OCI-M1 (cell line): ENCODE results near the gene SPDEF.

Experiments used
- DNase-seq: peaks from one replicate; lab custom pipeline; 2025; lab: John Stamatoyannopoulos, UW

The SPDEF gene

DNA sequence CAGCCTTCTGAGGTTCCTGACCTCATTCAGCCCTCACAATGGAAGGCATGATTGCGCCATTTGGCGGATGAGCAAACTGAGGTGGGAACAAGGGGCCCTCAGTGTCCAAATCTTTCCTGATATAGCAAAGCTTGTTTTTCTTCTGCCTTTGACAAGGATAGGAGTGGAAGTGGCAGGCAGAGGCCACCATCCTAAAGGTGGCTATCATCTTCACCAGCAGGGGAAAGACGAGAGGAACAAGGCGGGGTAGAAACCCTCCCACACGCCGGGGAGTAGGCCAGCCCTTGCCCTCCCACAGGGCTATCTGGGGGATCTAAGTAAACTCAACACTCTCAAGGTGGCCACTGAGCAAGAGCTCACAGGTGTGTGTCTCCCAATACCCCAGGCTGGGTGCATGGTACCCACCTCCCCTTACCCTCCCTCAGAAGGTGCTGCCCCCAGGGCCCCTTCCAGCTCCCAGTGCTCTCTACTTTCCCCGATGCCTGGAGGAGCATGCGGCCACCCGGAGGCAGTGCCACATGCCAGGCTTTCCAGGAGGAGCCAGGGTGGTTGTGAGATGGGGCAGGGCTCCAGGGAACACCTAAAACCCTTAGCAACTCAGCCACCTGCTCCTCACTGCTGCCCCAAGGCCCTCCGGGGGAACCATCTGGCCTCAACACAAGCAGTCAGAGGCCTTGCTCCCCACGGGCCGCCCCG lies 11.2 kb downstream of the SPDEF start:
- DNase-seq: peak; percentile 64

DNA sequence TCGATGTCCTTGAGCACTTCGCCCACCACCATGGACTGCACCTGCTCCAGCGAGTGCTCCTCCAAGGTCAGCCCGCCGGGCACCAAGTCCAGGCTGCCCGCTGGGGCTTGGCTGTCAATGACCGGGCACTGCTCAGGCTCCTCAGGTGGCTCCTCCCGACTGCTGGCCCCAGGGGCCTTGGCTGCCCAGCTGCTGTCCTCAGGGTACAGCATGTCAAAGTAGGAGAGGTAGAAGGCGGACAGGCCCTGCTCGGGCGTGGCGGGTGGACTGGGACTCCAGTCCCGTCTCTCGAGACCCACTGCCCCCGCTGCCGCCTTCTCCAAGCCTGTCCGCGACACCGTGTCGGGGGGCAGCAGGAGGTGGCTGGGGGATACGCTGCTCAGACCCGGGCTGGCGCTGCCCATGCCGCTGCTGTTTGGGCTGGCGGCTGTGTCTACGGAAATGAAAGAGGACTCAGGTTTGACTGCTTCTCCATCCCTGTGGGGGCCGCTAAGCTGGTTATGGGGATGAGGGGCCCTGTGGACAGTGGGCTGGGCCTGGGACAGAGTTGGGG lies 12.0 kb downstream of the SPDEF start:
- no peak for DNase-seq

DNA sequence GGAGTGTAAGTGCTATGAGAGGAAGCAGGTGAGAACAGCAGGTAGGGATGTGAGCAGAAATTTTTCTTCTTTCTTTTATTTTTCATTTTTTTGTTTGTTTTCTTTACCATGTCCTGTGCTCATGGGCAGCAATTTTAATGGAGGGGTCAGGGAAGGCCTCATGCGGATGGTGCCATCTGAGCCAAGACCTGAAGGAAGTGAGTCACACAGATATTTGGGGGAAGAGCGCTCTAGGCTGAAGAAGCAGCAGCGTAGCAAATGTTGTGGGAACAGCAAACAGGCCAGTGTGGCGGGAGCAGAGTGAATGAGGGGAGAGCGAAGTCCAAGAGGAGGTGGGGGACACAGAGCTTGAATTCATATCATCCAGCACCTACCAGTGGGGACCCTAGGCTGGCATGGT lies 12.7 kb downstream of the SPDEF start:
- DNase-seq: no peak

DNA sequence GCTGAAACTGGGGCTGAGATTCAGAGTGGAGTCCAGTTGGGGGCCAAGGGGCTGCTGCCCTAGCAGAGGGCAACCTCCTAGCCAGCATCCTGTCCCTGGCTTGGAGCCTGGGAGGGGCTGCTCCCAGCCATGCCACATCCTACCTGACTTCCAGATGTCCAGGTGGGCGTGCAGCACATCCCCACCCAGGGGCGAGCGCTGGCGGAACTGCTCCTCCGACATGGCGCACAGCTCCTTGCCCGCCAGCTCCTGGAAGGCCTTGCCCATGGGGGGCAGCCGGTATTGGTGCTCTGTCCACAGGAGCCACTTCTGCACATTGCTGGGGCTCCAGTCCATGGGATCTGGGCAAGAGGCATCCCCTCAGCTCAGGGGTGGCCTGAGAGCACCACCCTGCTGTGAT lies 15.3 kb downstream of the SPDEF start:
- DNase-seq: no peak

DNA sequence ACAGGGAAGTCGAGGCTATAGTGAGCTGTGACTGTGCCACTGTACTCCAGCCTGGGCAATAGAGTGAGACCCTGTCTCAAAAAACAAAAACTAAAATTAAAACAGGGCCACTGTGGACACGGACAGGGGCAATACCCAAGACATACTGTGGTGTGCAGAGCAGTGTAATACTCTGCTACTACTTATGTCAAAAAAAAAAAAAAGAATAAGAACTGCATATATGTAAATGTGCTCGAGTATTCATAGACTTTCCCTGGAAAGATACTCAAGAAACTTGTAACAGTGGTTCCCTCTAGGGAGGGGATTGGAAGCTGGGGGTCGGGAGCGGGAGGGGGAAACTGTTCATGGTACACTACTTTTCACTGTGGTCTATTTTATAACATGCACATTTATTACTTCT lies 15.9 kb downstream of the SPDEF start:
- no peak for DNase-seq

DNA sequence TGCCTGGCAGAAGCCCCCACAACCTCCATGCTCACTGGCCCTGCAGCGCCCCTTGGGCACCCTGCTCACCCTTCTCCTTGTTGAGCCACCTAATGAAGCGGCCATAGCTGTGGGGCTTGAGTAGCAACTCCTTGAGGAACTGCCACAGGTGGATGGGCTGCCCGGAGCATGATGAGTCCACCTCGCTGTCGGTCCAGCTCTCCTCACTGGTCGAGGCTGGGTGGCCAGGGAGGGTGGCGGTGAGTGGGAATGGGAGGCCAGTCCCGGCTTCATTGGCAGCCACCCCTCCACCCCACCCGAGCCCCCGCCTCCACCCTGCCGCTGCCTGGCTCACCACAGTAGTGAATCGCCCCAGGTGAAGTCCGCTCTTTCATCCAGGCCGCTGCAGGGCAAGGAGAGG lies 16.9 kb downstream of the SPDEF start:
- no peak for DNase-seq

DNA sequence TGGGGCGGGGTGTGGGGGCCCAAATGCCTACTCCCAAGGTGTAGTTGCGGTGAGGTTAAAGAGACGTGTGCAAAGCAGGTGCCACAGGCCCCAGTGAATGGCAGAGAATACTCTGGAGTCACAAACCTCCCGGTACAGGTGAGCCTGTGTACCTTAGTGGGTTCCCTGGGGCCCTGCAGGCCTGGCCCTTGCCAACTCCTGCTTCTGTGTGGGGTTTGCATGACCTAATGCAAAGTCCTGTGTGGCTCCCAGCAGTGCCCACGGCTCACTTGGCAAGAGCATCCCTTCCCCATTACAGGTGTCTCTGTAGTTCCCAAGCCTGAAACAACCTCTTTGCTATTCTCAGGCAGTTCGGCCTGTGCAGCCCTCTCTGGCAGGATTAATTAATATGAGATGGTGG lies 17.5 kb downstream of the SPDEF start:
- no peak for DNase-seq

DNA sequence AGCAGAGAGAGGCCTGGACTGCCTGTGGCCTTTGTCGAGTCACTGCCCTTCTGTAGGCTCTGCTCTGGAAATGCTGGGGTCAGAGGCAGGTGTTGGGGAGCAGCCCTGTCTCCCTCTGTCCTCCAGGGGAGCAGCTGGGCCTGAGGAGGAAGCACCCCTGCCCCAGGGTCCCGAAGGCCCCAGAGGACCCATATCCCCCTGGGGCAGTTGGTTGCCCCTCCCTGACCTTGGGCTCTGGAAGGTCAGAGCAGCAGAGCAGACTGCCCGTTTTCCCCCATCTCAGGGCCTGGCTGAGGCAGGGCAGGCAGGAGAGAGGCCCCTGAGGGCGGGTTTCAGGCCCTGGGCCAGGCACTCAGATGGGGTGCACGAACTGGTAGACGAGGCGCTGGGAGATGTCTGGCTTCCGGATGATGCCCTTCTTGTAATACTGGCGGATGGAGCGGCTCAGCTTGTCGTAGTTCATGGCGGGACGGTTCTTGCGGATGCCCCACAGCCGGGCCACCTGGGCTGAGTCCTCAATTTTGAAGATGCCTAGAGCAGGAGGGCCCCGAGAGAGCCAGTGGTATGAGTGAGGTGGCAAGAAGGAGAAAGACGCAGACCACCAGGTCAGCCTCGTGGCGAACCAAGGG lies 18.1 kb downstream of the SPDEF start:
- no peak for DNase-seq

DNA sequence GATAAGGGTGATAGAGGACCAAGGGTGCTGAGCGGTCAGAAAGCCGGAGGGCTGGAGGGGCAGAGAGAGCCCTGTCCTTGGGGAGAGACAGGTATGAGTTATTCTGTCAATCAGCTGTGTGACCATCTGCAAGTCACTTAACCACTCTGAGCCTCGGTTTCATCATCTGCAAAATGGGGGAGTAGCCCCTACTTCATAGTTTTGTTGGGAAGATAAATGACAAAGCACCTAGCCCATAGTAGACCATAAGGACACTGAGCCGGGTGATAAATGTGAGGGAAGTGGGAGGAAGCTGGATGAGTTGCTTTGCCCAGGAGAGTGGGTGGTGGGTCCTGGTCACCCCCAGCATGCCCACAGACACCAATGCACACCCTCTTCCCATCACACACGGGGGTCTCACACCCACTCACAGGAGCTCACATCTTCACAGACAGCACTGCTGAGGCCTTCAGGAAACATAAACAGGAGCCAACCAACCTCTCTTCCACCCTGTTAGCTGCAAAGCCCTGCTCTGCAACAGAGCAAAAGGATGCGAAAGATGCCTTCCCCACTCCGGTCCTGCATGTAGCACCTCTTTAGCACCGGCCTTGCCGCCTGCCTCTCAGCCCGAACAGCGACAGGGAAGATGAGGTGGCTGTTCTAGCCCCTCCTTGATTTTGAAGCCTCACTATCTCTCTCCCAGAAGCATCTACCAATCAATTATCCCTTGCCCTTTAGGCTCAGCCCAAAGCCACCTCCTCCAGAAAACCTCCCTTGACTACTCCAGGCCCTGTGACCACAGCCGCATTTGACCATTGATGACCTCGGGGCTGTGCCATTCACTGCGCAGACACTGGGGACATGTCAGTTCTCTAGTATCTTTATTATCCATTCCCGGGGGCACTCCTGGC lies 18.9 kb downstream of the SPDEF start:
- DNase-seq: peak; percentile 28

DNA sequence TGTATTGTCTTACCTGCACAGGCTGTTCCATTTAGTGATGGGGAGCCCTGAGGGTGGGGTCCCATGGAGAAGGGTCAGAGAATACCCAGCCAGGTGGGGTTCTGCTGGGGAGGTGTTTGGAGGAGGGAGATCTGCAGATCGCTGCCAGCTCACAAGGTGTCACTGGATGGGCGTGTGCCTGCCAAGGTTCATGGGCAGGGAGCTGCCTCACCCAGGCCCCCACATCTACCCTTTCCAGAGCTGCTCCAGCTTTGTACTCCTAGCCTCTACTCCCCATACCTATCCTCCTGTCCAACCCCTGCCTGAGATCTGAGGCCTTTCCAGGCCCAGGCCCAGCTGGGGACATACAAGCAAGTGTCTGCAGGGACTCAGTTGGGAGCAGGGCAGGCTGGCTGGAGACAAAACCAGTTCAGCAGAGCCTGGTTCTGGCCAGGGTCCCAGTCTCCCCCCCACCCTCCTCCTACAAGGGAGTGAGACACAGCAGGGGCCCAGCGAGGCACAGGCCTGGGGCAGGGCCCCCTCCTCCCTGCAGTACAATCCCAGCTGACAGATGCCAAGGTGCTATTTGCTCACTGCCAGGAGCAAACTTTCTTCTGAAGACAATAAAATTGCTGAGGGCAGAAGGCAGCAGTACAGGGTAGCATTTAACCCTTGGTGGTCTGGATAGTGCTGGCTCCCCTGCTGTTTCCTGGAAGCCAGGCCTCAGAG lies 19.7 kb downstream of the SPDEF start:
- no peak for DNase-seq

DNA sequence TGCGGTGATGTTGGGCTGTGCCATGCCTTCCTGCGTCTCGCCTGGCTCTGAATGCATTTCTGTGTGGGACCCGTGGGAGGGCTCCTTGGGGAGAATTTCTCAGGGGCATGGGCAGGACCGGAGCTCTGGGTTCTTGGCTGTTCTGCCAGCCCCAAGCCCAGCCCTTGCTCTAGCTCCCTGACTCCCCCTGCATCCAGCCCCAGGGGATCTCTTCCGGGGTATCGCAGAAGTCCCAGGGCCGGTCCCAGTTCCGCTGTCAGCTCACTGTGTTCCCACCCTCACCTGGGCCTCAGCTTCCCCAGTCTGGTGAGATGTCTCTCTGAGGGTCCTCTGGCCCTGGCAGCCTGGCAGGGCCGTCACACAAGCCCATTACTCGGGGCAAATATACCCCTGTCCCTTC lies 20.5 kb downstream of the SPDEF start:
- DNase-seq: no peak

DNA sequence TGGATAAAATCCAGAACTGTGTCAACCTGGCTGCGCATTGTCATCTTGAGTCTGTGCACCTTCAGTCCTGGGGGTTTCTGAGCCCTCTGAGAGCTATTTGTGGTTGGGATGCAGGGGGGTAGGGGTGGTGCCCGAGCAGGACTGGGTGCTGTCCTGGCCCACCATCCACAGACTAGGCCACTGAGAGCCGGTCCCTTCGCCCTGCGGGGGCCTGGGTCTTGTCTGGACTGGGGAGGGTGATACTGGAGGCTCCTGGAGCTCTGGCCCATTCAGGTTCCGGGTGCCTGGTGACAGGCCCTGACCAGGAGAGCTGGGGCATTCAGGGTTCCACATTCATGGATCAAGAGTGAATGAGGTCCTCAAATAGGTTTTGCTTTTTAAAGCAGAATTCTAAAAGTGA lies 20.9 kb downstream of the SPDEF start:
- DNase-seq: no peak

DNA sequence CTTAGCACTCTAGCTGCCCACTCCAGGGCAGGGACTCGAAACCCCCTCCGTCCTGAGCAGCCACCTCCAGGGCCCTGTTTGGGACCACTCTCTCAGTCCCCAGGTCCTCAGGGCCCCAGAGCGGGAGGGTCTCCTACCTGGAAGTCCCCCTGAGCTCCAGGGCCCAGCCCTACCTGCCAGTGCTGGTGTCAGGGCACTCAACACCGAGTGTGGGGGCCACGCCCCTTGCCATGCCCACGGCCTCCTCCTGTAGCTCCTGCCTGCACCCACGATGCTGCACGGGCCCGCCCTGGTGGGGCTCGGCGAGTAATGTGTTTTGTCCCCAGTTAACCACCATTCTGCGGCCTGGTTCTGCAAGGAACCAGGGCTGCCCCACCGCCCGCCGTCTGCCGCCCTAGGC lies 21.5 kb downstream of the SPDEF start:
- no peak for DNase-seq

DNA sequence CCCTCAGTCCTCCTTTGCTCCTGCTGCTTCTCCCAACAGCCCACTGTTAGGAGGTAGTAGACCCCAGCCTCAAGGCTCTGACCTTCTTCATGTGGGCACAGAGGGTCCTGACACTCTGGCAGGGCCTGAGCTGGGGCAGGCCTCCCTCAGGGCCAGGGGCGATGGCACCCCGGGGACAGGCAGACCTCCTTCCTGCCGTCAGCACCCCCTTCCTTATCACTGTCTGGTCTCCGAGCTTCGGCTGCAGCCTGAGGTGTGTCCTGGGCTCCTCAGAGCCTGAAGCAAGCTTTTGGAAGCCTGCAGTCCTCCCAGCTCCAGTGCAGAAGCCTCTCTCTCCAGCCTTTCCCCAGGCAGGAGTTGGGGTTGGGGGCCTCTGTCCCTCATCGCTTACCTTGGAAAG lies 22.0 kb downstream of the SPDEF start:
- DNase-seq: no peak

DNA sequence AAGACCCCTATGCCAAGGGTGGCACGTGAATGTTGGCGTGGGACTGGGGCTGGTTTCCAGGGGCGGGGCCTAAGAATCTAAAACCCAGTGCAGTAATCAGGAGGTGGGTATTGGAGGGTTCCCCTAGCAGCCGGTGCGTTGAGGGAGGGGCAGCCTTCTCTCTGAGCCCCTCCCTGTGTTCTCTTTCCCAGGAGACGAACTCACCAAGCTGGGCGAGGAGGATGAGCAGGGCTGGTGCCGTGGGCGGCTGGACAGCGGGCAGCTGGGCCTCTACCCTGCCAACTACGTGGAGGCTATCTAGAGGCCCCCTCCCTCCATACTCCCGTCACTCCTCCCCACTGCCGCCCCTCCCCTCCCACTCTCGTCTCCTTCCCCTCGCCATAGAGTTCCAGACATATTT lies 23.9 kb downstream of the SPDEF start:
- no peak for DNase-seq

DNA sequence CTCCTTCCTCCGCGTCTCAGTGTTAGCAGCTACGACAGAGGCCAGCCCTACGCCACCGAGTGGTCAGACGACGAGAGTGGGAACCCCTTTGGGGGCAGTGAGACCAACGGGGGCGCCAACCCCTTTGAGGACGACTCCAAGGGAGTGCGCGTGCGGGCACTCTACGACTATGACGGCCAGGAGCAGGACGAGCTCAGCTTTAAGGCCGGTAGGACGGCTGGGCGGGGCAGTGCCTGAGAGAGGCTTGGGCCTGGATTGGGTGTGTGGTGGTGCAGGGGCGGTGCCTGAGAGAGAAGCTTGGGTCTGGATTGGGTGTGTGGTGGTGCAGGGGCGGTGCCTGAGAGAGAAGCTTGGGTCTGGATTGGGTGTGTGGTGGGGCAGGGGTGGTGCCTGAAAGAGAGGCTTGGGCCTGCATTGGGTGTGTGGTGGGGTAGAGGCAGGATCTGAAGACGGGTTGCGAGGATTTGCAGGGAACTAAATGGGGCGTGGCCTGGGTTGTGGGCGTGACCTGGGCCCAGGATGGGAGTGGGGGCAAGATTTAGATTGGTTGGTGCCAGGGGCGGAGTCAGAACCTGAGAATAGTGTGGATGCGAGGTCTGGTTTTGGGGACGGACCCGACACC lies 24.4 kb downstream of the SPDEF start:
- no peak for DNase-seq

DNA sequence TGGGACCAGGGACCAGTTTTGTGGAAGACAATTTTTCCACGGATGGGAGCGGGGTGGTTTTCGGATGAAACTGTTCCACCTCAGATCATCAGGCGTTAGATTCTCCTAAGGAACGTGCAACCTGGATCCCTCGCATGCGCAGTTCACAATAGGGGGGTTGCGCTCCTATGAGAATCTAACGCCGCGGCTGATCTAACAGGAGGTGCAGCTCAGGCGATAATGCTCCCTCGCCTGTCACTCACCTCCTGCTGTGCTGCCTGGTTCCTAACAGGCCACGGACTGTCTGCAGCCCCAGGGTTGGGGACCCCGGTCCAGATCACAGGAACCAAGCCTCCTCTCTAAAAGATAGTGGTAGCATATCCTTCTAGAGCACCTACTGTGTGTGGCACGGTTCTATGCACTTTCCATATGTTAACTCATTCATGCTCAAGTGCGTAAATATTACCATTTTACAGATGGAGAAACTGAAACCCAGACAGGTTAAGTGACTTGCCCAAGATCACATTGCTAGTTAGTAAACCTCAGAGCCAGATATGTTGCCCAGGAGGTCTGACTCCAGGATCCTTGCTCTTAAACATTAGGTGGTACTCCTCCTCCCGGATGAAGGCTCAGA lies 25.3 kb downstream of the SPDEF start:
- DNase-seq: no peak

DNA sequence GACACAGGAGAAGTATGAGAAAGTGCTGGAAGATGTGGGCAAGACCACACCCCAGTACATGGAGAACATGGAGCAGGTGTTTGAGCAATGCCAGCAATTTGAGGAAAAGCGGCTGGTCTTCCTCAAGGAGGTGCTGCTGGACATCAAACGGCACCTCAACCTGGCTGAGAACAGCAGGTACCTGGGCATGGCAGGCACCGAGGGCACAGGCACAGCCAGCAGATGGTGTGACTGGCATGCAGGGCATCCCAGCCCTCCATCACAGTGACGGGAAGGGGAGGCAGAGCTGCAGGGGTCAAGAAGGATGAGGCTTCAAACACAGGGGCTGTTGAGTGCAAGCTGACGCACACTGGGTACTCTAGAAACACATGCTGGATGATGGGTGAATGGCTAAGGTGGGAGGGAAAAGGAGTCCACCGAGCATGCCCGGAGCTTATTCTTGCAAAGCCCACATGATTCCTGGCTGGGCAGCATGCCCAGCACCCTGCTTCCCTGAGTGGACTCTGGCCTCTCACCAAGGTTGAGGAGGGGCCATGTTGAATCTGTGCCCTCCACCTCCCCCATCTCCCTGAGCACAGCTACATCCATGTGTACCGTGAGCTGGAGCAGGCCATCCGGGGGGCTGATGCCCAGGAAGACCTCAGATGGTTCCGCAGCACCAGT lies 26.3 kb downstream of the SPDEF start:
- no peak for DNase-seq

DNA sequence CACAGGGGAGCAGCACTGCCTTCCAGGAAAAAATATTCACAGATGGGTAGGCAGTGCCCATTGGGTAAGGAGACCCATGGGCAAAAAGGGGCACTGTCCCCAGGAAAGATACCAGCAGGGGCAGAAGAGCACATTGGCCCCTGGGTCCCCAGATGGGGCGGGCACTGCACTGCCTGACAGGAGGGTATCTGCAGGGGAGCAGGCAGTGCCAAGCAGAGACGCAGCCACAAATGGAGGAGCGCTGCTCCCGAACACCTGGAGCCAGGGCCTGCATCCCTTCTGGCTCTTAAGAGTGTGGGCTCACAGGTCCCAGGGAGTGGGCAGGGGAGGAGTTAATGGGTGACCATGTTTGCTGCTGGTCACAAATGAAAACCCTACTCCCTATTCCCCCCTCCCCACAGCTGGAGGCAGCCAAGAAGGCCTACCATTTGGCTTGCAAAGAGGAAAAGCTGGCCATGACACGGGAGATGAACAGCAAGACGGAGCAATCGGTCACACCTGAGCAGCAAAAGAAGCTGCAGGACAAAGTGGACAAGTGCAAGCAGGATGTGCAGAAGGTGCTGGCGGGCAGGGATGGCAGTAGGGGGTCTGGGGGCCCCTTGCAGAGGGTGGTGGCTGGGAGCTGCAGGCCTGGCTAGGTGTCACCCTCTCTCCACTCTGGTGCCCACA lies 27.0 kb downstream of the SPDEF start:
- no peak for DNase-seq
